GM10266 (cell line): ENCODE results near the gene LINGO1.

Source experiments
- DNase-seq: peaks from one replicate; pipeline ENCODE4 v3.0.0; 2012; ENCODE audit errors: extremely low spot score
- CTCF ChIP-seq: IDR thresholded peaks from 2 replicates; pipeline ENCODE4 v1.5.1; 2012; ENCODE audit warnings: mild to moderate bottlenecking, low read depth; ENCODE audit not compliant: control insufficient read depth, insufficient read depth; ENCODE audit errors: missing control alignments

Gene LINGO1

GRCh38 chr15:77654975-77655374 lies 22.3 kb upstream of the LINGO1 start:
- no peak for DNase-seq
- TF ChIP-seq CTCF: no peak

GRCh38 chr15:77653832-77654480 lies 21.2 kb upstream of the LINGO1 start:
- DNase-seq: no peak
- no peak for TF ChIP-seq CTCF

- TF ChIP-seq CTCF: peak; percentile 17
- no peak for DNase-seq
Observed at GRCh38 chr15:77650265-77650664, 17.6 kb upstream of the LINGO1 start.

- DNase-seq: no peak
- TF ChIP-seq CTCF: no peak
Observed at GRCh38 chr15:77649610-77650009, 16.9 kb upstream of the LINGO1 start.

- no peak for TF ChIP-seq CTCF
Observed at GRCh38 chr15:77649017-77649416, 16.3 kb upstream of the LINGO1 start.

GRCh38 chr15:77647961-77648360 lies 15.2 kb upstream of the LINGO1 start:
- no peak for DNase-seq
- TF ChIP-seq CTCF: no peak

More at GRCh38 chr15:77649017-77649416, 16.3 kb upstream of the LINGO1 start:
- DNase-seq: no peak

- TF ChIP-seq CTCF: no peak
- DNase-seq: no peak
Observed at GRCh38 chr15:77646104-77646694, 13.5 kb upstream of the LINGO1 start.
